ENCODE results near the gene PALMD.

PALMD gene

GRCh38 chr1:99635664-99636063 is 10.2 kb upstream of the PALMD start:
- DNase-seq = no peak

DNA sequence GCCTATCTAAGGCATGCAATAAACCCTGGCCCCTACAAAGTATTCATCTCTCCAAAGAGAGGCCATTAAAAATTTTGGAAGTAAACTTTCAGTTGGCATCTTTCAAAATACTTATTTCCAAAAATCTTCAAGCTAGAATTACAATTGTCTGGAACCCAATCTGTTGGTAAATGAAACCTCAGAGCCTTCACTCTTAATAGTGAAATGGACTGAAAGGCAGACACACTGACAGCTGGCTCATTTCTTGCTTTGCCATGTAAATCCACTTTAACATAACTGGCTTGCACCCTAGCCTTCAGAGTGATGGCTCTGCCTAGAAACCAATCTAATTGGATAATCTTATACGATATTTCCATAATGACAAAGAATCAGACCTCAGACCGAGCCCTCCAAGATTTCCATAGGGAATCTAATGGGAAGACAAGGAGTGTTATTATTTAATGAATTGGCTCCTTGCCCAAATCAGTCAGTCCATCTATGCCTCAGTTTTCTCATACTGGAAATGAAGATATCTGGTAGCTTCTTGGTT is 9.2 kb upstream of the PALMD start:
- DNase-seq = no peak

- no peak for DNase-seq
These were observed 7.1 kb upstream of the PALMD start for GRCh38 chr1:99638853-99639252.

GRCh38 chr1:99639408-99639807 is 6.5 kb upstream of the PALMD start:
- DNase-seq = no peak

- DNase-seq = no peak
These were observed 6.0 kb upstream of the PALMD start for GRCh38 chr1:99639945-99640344.

GRCh38 chr1:99640672-99641071 is 5.2 kb upstream of the PALMD start:
- DNase-seq = no peak

GRCh38 chr1:99641558-99641957 is 4.4 kb upstream of the PALMD start:
- no peak for DNase-seq

- no peak for DNase-seq
These were observed 3.9 kb upstream of the PALMD start for GRCh38 chr1:99642053-99642452.

GRCh38 chr1:99643021-99643779 is 2.7 kb upstream of the PALMD start:
- no peak for DNase-seq

GRCh38 chr1:99644279-99645004 is 1.5 kb upstream of the PALMD start:
- DNase-seq = no peak

- DNase-seq = no peak
These were observed 710 bp upstream of the PALMD start for GRCh38 chr1:99645203-99645602.

DNA sequence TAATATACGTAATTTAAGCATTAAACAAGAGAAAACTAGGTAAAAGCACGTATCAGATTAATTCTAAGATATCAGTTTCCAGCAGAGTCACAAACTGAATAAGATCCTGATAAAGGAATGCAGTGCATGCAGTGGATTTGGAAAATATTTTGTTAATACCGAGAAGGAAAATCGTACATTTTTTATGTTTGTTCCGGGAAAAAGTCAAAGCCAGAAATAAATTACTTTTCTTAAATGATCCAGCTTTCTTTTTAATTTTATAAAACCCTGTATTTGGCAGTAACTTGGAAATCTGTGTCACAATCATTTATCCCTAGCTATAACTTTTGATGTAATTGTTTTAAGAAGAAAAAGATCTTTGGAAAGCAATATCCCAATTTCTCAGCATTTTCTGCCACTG is 955 bp downstream of the PALMD start:
- DNase-seq = no peak

GRCh38 chr1:99647490-99647889 is 1.6 kb downstream of the PALMD start:
- DNase-seq = no peak

DNA sequence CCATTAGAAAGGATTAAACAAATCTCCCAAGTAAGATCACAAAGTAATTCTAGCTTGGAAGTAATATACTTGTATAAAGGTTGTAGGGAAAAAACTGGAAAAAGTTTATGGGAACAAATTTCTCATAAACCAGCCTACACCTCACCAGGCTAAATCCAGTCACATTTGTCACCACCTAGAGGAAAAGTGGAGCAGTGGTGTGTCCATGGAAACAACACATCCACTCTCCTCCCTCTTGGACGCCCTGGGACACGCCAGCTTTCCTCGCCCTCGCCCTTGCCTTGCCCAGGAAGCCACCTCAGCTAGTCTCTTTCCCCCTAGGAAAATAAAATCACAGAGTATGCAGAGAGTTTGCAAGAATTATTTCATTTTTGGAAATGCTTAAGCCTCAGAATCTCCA is 2.2 kb downstream of the PALMD start:
- no peak for DNase-seq

GRCh38 chr1:99650030-99650429 is 4.1 kb downstream of the PALMD start:
- DNase-seq = no peak

DNA sequence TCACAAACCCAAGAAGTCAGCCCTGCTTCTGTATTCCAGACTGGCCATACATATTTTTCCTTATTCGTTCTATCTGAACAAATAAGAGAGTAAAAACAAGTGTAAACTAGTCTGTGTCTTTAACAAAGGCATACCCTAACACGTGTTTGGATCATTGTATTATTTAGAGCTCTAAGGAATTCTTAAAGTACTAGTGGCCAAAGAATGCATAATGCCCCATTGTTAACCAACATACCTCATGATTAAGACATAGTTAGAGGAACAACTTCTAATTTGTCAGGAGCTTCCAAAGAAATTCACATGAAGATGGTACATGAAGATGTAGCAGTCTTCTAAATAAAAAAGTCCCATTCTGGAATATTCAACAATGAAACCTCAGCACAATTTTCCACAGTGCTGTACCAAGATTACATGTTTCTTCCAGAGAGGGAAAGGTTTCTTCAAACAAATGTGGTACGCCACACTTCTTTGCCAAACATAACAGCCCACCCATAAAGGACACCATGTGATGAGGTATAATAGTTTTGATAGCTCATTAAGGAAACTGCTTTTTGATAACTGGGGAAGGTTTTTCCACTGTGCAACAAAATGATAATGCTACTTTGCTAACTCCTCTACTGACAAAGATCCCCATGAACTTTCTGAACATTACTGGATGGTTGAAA is 5.0 kb downstream of the PALMD start:
- no peak for DNase-seq

DNA sequence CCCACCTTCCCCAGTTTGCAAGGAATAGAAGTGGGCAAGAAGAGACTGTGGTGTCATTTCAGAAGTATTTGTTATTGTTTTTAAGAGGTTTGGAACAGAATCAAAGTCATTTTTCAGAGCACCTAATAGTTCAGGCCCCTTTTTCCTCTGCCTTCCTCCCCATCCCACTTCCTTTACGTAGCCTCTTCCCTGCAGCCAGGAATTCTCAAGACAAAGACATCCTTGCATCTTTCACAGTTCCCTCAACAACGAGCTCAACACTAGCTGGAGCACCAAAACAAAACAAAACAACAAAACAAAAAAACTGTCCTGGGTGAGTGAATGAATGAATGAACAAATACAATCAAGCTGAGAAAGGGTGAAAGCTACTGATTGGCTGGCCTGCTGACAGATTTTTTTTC is 7.0 kb downstream of the PALMD start:
- no peak for DNase-seq

- DNase-seq = no peak
These were observed 9.5 kb downstream of the PALMD start for GRCh38 chr1:99655376-99655775.

DNA sequence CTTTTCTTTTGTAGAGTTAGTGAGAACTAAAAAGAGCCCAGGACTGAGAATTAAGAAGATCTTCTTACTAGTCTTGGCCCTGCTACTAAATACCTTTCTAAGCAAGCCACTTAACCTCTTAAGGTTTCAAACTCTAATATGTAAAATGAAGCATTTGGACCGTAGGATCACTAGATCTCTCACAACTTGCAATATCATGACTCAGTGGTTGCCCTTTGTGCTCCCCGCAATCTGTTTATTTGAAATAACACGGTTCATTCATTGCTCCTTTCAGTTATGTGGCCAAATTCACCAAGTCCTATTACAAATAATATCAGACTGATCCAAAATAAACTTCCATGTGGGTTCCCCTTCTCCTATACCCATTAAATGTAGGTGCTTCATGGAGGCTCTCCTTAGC is 10.8 kb downstream of the PALMD start:
- no peak for DNase-seq

- DNase-seq = no peak
These were observed 11.5 kb downstream of the PALMD start for GRCh38 chr1:99657213-99658030.

DNA sequence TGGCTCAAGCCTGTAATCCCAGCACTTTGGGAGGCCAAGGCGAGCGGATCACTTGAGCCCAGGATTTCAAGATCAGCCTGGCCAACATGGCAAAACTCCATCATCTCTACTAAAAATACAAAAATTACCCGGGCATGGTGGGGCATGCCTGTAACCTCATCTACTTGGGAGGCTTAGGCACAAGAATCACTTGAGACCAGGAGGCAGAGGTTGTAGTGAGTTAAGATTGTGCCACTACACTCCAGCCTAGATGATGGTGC is 12.0 kb downstream of the PALMD start:
- DNase-seq = no peak

- no peak for DNase-seq
These were observed 13.9 kb downstream of the PALMD start for GRCh38 chr1:99659755-99660210.

GRCh38 chr1:99660496-99660895 is 14.6 kb downstream of the PALMD start:
- no peak for DNase-seq

All from KG1 (cell line).